Tibial nerve (tissue), 3 donors: ENCODE data around the gene HIP1R.

Experiments
- POLR2A ChIP-seq, 2 donors: fragments of 450-650 bp; IDR thresholded peaks; one replicate each; pipeline ENCODE4 v1.6.1; 2017; ENCODE audit warnings: antibody characterized with exemption in 2 of 2, mild to moderate bottlenecking in 2 of 2, moderate library complexity in 2 of 2
- TF ChIP-seq, protein P1 (sequence below), 5 experiments: fragments of 200-600 bp in 3 of 5; fragments of 450-650 bp in 2 of 5; sonication (generic) in 3 of 5; IDR thresholded peaks; one replicate each; pipeline ENCODE4 v1.5.1; 2016 to 2019; ENCODE audit warnings: antibody characterized with exemption in 5 of 5, mild to moderate bottlenecking in 3 of 5, moderate library complexity in 2 of 5

GRCh38 chr12:122854554-122854953 is 19.3 kb downstream of the HIP1R start:
- TF ChIP-seq, protein P1, sequence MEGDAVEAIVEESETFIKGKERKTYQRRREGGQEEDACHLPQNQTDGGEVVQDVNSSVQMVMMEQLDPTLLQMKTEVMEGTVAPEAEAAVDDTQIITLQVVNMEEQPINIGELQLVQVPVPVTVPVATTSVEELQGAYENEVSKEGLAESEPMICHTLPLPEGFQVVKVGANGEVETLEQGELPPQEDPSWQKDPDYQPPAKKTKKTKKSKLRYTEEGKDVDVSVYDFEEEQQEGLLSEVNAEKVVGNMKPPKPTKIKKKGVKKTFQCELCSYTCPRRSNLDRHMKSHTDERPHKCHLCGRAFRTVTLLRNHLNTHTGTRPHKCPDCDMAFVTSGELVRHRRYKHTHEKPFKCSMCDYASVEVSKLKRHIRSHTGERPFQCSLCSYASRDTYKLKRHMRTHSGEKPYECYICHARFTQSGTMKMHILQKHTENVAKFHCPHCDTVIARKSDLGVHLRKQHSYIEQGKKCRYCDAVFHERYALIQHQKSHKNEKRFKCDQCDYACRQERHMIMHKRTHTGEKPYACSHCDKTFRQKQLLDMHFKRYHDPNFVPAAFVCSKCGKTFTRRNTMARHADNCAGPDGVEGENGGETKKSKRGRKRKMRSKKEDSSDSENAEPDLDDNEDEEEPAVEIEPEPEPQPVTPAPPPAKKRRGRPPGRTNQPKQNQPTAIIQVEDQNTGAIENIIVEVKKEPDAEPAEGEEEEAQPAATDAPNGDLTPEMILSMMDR (IDR thresholded peaks at IDR 0.05), result no peak
- TF ChIP-seq POLR2A (IDR thresholded peaks at IDR 0.05), result no peak
